Endothelial cell of umbilical vein (primary cell): ENCODE data around the gene RPL38. TPM values are rescaled to one million over a fixed set of nuclear protein-coding genes. Genes with fewer than 3 reads are reported as not detected.

Source experiments
- BruUV-seq: library from RNA; stranded (reverse); fragments of 400-500 nt; replicated peaks from 2 replicates; lab custom pipeline; 2021; lab: Mats Ljungman, UMichigan
- CTCF ChIA-PET: fragments of 300-600, 350-600 bp; sonication (Branson Sonifier 250); formaldehyde crosslinking; loops from one replicate; lab custom pipeline; 2021; ENCODE audit warnings: antibody characterized with exemption, inconsistent platforms; lab: Charles Lee
- POLR2A ChIA-PET: fragments of 300-600, 350-600 bp; sonication (Branson Sonifier 250); formaldehyde crosslinking; loops from one replicate; lab custom pipeline; 2021; ENCODE audit warnings: antibody characterized with exemption, inconsistent platforms; lab: Charles Lee
- DNase-seq: peaks from one replicate; pipeline ENCODE4 v3.0.0-alpha.2; 2011; ENCODE audit warnings: low read depth, low spot score
- FAIRE-seq: peaks from 2 replicates; lab custom pipeline; 2011; peaks lifted over from hg19 to GRCh38; lab: Jason Lieb, UNC
- H2AFZ ChIP-seq: 2 replicates; pipeline ENCODE4 v1.6.0; 2012; ENCODE audit warnings: low read depth, low read length, control low read depth, inconsistent platforms
- H3K27ac ChIP-seq: 2 replicates; pipeline ENCODE4 v1.5.1; 2011; ENCODE audit warnings: low read depth, mild to moderate bottlenecking, control low read depth, low read length, moderate library complexity; ENCODE audit not compliant: insufficient read depth
- H3K27me3 ChIP-seq, 2 experiments: 2 replicates each; pipeline versions ENCODE4 v1.6.0 to v1.6.1; 2011; ENCODE audit warnings: low read length in 2 of 2, mixed read lengths in 1 of 2; ENCODE audit not compliant: control insufficient read depth in 2 of 2, insufficient read depth in 2 of 2
- H3K36me3 ChIP-seq, 2 experiments: 2 replicates in 1 of 2; 3 replicates in 1 of 2; pipeline ENCODE4 v1.5.1; 2011; ENCODE audit warnings: low read length in 2 of 2, mild to moderate bottlenecking in 1 of 2, moderate library complexity in 1 of 2; ENCODE audit not compliant: control insufficient read depth in 2 of 2, insufficient read depth in 2 of 2; ENCODE audit errors: extremely low read depth in 1 of 2
- H3K4me1 ChIP-seq: 3 replicates; pipeline ENCODE4 v1.5.1; 2011; ENCODE audit warnings: mild to moderate bottlenecking, low read length; ENCODE audit not compliant: control insufficient read depth, insufficient read depth; ENCODE audit errors: extremely low read depth
- H3K4me2 ChIP-seq: 2 replicates; pipeline ENCODE4 v1.6.1; 2011; ENCODE audit warnings: low read length, control low read depth, mixed read lengths; ENCODE audit not compliant: insufficient read depth
- H3K4me3 ChIP-seq, 3 experiments: fragments of 200-600 bp in 1 of 3; sonication (generic), shearing (Covaris generic) in 1 of 3; replicated peaks in 1 of 3; 2 replicates each; pipeline ENCODE4 v1.5.1; 2011 to 2016; ENCODE audit warnings: control low read depth in 3 of 3, low read length in 3 of 3, mild to moderate bottlenecking in 2 of 3, inconsistent platforms in 1 of 3, low read depth in 1 of 3, moderate library complexity in 1 of 3; ENCODE audit not compliant: insufficient read depth in 1 of 3
- H3K79me2 ChIP-seq: 2 replicates; pipeline ENCODE4 v1.6.0; 2012; ENCODE audit warnings: low read length, inconsistent platforms; ENCODE audit not compliant: control insufficient read depth, insufficient read depth
- H3K9ac ChIP-seq: replicated peaks from 2 replicates; pipeline ENCODE3; 2011; ENCODE audit warnings: low read length, control low read depth; ENCODE audit not compliant: insufficient read depth; ENCODE audit errors: extremely low read depth
- H3K9me1 ChIP-seq: replicated peaks from 3 replicates; pipeline ENCODE4 v1.6.0; 2011; ENCODE audit warnings: mild to moderate bottlenecking, low read length; ENCODE audit not compliant: control insufficient read depth, insufficient read depth; ENCODE audit errors: extremely low read depth
- H3K9me3 ChIP-seq: replicated peaks from 2 replicates; pipeline ENCODE4 v1.5.1; 2012; ENCODE audit warnings: low read length, inconsistent platforms; ENCODE audit not compliant: control insufficient read depth, insufficient read depth
- H4K20me1 ChIP-seq: replicated peaks from 2 replicates; pipeline ENCODE3; 2011; ENCODE audit warnings: mild to moderate bottlenecking, low read length; ENCODE audit not compliant: control insufficient read depth, insufficient read depth; ENCODE audit errors: extremely low read depth
- EZH2 ChIP-seq: IDR thresholded peaks from 2 replicates; pipeline ENCODE4 v1.6.1; 2012; ENCODE audit warnings: borderline replicate concordance, low read depth, mild to moderate bottlenecking, moderate library complexity, low read length, inconsistent platforms; ENCODE audit not compliant: severe bottlenecking
- FOS ChIP-seq: IDR thresholded peaks from 2 replicates; pipeline ENCODE4 v1.6.1; 2011; ENCODE audit warnings: mild to moderate bottlenecking, low read length, moderate library complexity, borderline replicate concordance; ENCODE audit not compliant: insufficient read depth
- GATA2 ChIP-seq: IDR thresholded peaks from 2 replicates; pipeline ENCODE4 v1.7.0; 2011; ENCODE audit warnings: low read depth, mild to moderate bottlenecking, moderate library complexity, mixed read lengths, low read length; ENCODE audit not compliant: insufficient read length, insufficient read depth
- JUN ChIP-seq: IDR thresholded peaks from 2 replicates; pipeline ENCODE4 v1.6.1; 2011; ENCODE audit warnings: borderline replicate concordance, low read depth; ENCODE audit not compliant: insufficient read length, insufficient read depth
- MYC ChIP-seq: IDR thresholded peaks from one replicate; pipeline ENCODE4 v1.6.1; 2011; ENCODE audit warnings: mild to moderate bottlenecking, low read depth, low read length
- POLR2A ChIP-seq: IDR thresholded peaks from 2 replicates; pipeline ENCODE4 v1.6.1; 2012; ENCODE audit warnings: low read depth, mild to moderate bottlenecking, control low read depth, low read length
- POLR2AphosphoS5 ChIP-seq: IDR thresholded peaks from 2 replicates; pipeline ENCODE4 v1.6.1; 2012; ENCODE audit warnings: low read depth, mild to moderate bottlenecking, control low read depth, low read length, moderate library complexity; ENCODE audit not compliant: insufficient read depth
- dilution Hi-C: fragments of 300-500 bp; cut with MboI; formaldehyde crosslinking; loops from one replicate; pipeline ENCODE4 v1.15.0; 2019; ENCODE audit warnings: low sequenced_read_pairs; ENCODE audit not compliant: extremely low pct_ligation_motif_present
- intact Hi-C: fragments of 100-400 bp; cut with micrococcal nuclease; formaldehyde crosslinking; loops from one replicate; pipeline ENCODE4 v1.10.0; 2022
- polyA plus RNA-seq, 4 experiments: library from polyadenylated mRNA; depleted of rRNA in 3 of 4; stranded (reverse) in 3 of 4; unstranded in 1 of 4; fragments of >200 nt; gene quantifications; 2 replicates each; pipeline versions ENCODE4 v1.2.1 to v1.2.3, GENCODE V29; 2011 to 2012; ENCODE audit warnings: missing spikeins in 1 of 4
- total RNA-seq: library from RNA; stranded (reverse); gene quantifications from 2 replicates; pipeline ENCODE4 v1.2.3, GENCODE V29; 2021
- TF ChIP-seq, protein P1 (sequence below): IDR thresholded peaks from 2 replicates; pipeline ENCODE4 v1.6.1; 2011; ENCODE audit not compliant: insufficient read depth, insufficient read length
- TF ChIP-seq, protein P2 (sequence below), 2 donors: IDR thresholded peaks; 1 replicate in 1 of 2; 2 replicates in 1 of 2; pipeline ENCODE4 v1.5.1; 2011; ENCODE audit warnings: low read length in 2 of 2, mild to moderate bottlenecking in 2 of 2, moderate library complexity in 2 of 2, control low read depth in 1 of 2, inconsistent platforms in 1 of 2, low read depth in 1 of 2; ENCODE audit not compliant: insufficient read depth in 1 of 2; ENCODE audit errors: extremely low read depth in 1 of 2

RPL38 gene
- total and polyA plus RNA-seq, 2 donors (not counting 3 experiments of a cell fraction or from before 2014, with no cell fraction given): 256 to 1,006 TPM

DNA sequence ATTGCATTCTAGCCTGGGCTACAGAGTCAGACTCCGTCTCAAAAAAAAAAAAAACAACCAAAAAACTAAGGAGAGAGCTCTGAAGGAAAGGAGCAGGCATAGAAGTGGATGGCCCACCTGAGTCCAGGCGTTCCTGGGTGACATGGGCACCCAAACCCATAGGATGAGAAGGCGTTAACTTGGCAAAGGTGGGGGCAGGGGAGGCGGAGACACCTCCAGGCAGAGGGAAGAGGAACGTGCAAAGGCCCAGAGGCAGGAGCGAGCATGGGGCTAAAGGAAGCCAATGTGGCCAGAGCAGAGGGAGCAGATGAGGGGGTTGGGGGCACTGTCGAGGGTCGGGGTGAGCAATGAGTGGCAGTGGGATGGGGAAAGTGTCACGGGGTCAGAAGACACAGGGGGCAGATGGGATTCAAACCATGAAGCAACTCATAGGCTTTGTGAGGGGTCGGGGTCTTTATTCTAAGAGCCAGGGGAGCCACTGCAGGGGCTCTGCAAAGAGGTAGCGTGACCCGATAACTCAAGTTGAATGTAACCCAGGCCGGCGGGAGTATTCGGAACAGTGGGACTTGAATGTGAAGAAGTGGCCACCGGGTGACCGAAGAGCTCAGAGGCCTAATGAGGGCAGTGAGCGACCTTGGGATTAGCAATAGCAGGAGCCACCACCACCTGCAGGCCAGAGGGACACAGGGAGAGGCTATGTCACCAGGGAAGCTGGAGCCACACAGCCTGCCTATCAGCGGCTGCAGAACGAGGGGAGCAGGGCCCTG is 21.7 kb downstream of the RPL38 start:
- H3K27me3 ChIP-seq: no peaks in the 10 kb centered on the region

More for the DNA sequence above, 21.7 kb downstream of the RPL38 start:
- no TSS peak for BruUV-seq
- TF ChIP-seq JUN (no peak), POLR2AphosphoS5 (no peak), EZH2 (no peak), POLR2A (no peak), MYC (no peak), FOS (no peak), GATA2 (no peak)
- TF ChIP-seq, protein P1, sequence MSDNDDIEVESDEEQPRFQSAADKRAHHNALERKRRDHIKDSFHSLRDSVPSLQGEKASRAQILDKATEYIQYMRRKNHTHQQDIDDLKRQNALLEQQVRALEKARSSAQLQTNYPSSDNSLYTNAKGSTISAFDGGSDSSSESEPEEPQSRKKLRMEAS: no peak
- TF ChIP-seq, protein P2, sequence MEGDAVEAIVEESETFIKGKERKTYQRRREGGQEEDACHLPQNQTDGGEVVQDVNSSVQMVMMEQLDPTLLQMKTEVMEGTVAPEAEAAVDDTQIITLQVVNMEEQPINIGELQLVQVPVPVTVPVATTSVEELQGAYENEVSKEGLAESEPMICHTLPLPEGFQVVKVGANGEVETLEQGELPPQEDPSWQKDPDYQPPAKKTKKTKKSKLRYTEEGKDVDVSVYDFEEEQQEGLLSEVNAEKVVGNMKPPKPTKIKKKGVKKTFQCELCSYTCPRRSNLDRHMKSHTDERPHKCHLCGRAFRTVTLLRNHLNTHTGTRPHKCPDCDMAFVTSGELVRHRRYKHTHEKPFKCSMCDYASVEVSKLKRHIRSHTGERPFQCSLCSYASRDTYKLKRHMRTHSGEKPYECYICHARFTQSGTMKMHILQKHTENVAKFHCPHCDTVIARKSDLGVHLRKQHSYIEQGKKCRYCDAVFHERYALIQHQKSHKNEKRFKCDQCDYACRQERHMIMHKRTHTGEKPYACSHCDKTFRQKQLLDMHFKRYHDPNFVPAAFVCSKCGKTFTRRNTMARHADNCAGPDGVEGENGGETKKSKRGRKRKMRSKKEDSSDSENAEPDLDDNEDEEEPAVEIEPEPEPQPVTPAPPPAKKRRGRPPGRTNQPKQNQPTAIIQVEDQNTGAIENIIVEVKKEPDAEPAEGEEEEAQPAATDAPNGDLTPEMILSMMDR (IDR thresholded peaks at IDR 0.05; ENCODE audit: extremely low read depth in 1 of 2, insufficient read depth in 1 of 2, low read depth in 1 of 2, low read length in 2 of 2): no peak
- no peak overlapping the region for H3K9ac ChIP-seq
- H2AFZ ChIP-seq: no peak overlapping the region
- ChIA-PET POLR2A (no interaction called here), CTCF (interaction anchor here (1.1 kb wide), 1 partner anchor 12 kb away, joined by 3 read pairs; no protein-coding TSS in a partner anchor)
- FAIRE-seq (no peak), DNase-seq (no peak)
- no peaks in the 10 kb centered on the region for H3K9me1 ChIP-seq
- H3K4me2 ChIP-seq: no peak overlapping the region
- no peak overlapping the region for H3K4me3 ChIP-seq
- H3K27ac ChIP-seq: no peak overlapping the region
- dilution Hi-C loops (no loop called here), intact Hi-C loops (no loop called here)
- no peaks in the 10 kb centered on the region for H3K9me3 ChIP-seq
- H3K4me1 ChIP-seq: no peaks in the 10 kb centered on the region
- no peaks in the 10 kb centered on the region for H3K79me2 ChIP-seq
- no peaks in the 10 kb centered on the region for H4K20me1 ChIP-seq
- H3K36me3 ChIP-seq: no peaks in the 10 kb centered on the region
